ENCODE results near the gene RALGPS1. TPM values are rescaled to one million over a fixed set of nuclear protein-coding genes. Genes with fewer than 3 reads are reported as not detected.

RALGPS1 gene
- polyA plus RNA-seq, 2 donors = 3.8 to 6.4 TPM

DNA sequence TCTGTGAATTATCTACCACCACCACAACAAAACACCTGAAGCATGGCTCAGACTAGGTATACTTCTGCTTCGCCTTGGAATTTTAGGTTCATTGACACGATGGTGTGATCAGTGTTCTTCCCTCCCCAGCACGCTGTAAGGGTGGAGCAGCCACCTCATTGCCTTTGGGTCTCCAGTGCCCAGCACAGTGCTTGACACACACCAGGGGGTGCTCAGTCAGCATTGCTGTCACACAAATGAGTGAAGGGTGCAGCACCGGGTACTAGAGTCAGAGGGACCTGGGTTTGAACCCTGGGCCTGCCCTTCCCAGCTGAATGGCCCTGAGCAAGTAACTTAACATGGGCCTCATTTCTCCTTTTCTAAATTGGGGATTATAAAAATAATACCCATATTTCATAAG is 217.8 kb downstream of the RALGPS1 start:
- Histone ChIP-seq H3K27ac (ENCODE audit: low read depth in 2 of 2, low read length in 1 of 2) (peak overlapping the region; percentile 21 to 27), H3K4me1 (ENCODE audit: control insufficient read depth in 2 of 2, insufficient read depth in 2 of 2, low read length in 1 of 2) (peaks cover 13 to 21% of the 10 kb centered on the region in 2 donors), H3K9me3 (ENCODE audit: control insufficient read depth in 2 of 2, insufficient read depth in 1 of 2, low read depth in 1 of 2, low read length in 1 of 2) (no peaks in the 10 kb centered on the region), H3K27me3 (ENCODE audit: control insufficient read depth in 1 of 2, insufficient read depth in 2 of 2, low read length in 2 of 2) (no peaks in the 10 kb centered on the region), H3K36me3 (ENCODE audit: control insufficient read depth in 2 of 2, insufficient read depth in 2 of 2, low read length in 1 of 2) (no peaks in the 10 kb centered on the region), H3K4me3 (ENCODE audit: low read depth in 1 of 2, low read length in 2 of 2) (no peak overlapping the region)
- 94 to 99% methylated on average over 4 of the region's 4 CpGs for WGBS, 2 donors

GRCh38 chr9:127132921-127133647 is 218.5 kb downstream of the RALGPS1 start:
- Histone ChIP-seq H3K36me3 (ENCODE audit: control insufficient read depth in 2 of 2, insufficient read depth in 2 of 2, low read length in 1 of 2) (no peaks in the 10 kb centered on the region), H3K27me3 (ENCODE audit: control insufficient read depth in 1 of 2, insufficient read depth in 2 of 2, low read length in 2 of 2) (no peaks in the 10 kb centered on the region), H3K9me3 (ENCODE audit: control insufficient read depth in 2 of 2, insufficient read depth in 1 of 2, low read depth in 1 of 2, low read length in 1 of 2) (no peaks in the 10 kb centered on the region), H3K27ac (ENCODE audit: low read depth in 2 of 2, low read length in 1 of 2) (peak overlapping the region; percentile 70 to 80), H3K4me1 (ENCODE audit: control insufficient read depth in 2 of 2, insufficient read depth in 2 of 2, low read length in 1 of 2) (peaks cover 13 to 21% of the 10 kb centered on the region in 2 donors), H3K4me3 (ENCODE audit: low read depth in 1 of 2, low read length in 2 of 2) (no peak overlapping the region)
- WGBS, 2 donors = 40 to 59% methylated on average over 15 of the region's 15 CpGs

DNA sequence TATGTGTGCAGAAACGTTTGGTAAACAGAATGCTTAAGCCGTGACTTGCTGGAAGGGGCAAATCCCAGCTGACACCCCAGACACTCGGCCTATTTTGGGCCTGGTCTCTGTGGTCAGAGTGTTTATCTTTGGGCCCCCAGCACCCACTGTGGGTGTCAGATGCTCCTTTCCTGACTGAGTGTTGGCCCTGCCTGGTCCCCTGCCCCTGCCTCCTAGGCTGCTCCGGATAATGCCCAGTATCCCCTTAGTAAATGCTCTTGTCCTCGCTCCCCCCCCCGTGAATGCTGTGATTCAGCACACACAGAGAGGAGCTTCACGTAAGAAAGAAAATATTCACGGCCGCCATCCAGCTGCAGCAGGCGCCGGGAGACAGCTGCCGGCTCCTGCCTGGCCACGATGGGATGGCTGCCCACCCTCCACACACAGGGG is 219.2 kb downstream of the RALGPS1 start:
- H3K4me3 ChIP-seq (ENCODE audit: low read depth in 1 of 2, low read length in 2 of 2) = no peak overlapping the region
- no peaks in the 10 kb centered on the region for H3K9me3 ChIP-seq (ENCODE audit: control insufficient read depth in 2 of 2, insufficient read depth in 1 of 2, low read depth in 1 of 2, low read length in 1 of 2)
- no peaks in the 10 kb centered on the region for H3K27me3 ChIP-seq (ENCODE audit: control insufficient read depth in 1 of 2, insufficient read depth in 2 of 2, low read length in 2 of 2)
- WGBS, 2 donors = 26 to 53% methylated on average over 13 of the region's 13 CpGs
- H3K4me1 ChIP-seq (ENCODE audit: control insufficient read depth in 2 of 2, insufficient read depth in 2 of 2, low read length in 1 of 2) = peaks cover 13 to 16% of the 10 kb centered on the region in 2 donors
- H3K36me3 ChIP-seq (ENCODE audit: control insufficient read depth in 2 of 2, insufficient read depth in 2 of 2, low read length in 1 of 2) = no peaks in the 10 kb centered on the region
- H3K27ac ChIP-seq (ENCODE audit: low read depth in 2 of 2, low read length in 1 of 2) = peak overlapping the region; percentile 70 to 80

GRCh38 chr9:127135056-127135745 is 220.6 kb downstream of the RALGPS1 start:
- WGBS, 2 donors = 71 to 90% methylated on average over 4 of the region's 4 CpGs
- H3K27me3 ChIP-seq (ENCODE audit: control insufficient read depth in 1 of 2, insufficient read depth in 2 of 2, low read length in 2 of 2) = no peaks in the 10 kb centered on the region
- peaks cover 8 to 17% of the 10 kb centered on the region in 2 donors for H3K4me1 ChIP-seq (ENCODE audit: control insufficient read depth in 2 of 2, insufficient read depth in 2 of 2, low read length in 1 of 2)
- no peaks in the 10 kb centered on the region for H3K36me3 ChIP-seq (ENCODE audit: control insufficient read depth in 2 of 2, insufficient read depth in 2 of 2, low read length in 1 of 2)
- H3K9me3 ChIP-seq (ENCODE audit: control insufficient read depth in 2 of 2, insufficient read depth in 1 of 2, low read depth in 1 of 2, low read length in 1 of 2) = no peaks in the 10 kb centered on the region
- H3K4me3 ChIP-seq (ENCODE audit: low read depth in 1 of 2, low read length in 2 of 2) = no peak overlapping the region
- H3K27ac ChIP-seq (ENCODE audit: low read depth in 2 of 2, low read length in 1 of 2) = peak overlapping the region in 1 of 2 donors; percentile 35

DNA sequence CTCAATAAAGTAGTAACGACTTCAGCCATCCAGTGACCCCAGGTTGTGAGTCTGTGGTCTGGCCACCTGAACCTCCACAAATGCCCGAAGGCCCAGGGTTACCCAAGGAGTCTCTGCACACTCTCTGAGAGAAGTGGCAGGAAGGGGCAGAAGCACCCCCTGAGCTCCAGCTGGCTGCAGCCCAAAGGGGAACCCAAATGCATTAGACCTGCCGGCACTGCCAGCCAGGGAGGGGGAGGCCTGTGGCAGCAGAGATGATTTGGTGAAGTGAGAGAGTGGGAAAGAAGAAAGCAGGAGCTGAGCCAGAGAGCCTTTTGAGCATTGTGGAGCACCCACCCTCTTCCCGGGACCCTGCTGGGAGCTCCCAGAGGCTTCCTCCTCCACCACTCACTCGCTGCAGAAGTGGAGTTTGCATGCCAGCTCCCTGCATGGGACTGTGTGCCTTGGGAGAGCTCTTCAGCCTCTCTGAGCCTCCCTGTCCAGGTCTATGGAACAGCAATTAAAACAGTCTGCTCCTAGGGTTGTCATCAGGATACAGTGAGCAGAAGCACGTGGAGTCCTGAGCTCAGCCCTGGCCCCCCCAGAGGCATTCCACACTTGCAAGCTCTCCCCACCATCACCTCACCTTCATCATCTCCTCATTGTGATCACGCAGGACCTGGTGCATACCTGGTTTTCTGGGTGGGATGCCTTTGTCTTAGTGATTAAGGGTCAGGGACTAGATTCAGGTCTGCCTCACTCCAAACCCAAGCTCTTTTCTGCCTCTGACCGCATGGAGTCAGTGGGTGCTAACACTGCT is 221.7 kb downstream of the RALGPS1 start:
- 86 to 88% methylated on average over 8 of the region's 8 CpGs for WGBS, 2 donors

GRCh38 chr9:127136880-127137639 is 222.5 kb downstream of the RALGPS1 start:
- H3K9me3 ChIP-seq (ENCODE audit: control insufficient read depth in 2 of 2, insufficient read depth in 1 of 2, low read depth in 1 of 2, low read length in 1 of 2) = no peaks in the 10 kb centered on the region
- no peaks in the 10 kb centered on the region for H3K36me3 ChIP-seq (ENCODE audit: control insufficient read depth in 2 of 2, insufficient read depth in 2 of 2, low read length in 1 of 2)
- H3K4me3 ChIP-seq (ENCODE audit: low read depth in 1 of 2, low read length in 2 of 2) = no peak overlapping the region
- no peaks in the 10 kb centered on the region for H3K27me3 ChIP-seq (ENCODE audit: control insufficient read depth in 1 of 2, insufficient read depth in 2 of 2, low read length in 2 of 2)
- peaks cover 11 to 12% of the 10 kb centered on the region in 2 donors for H3K4me1 ChIP-seq (ENCODE audit: control insufficient read depth in 2 of 2, insufficient read depth in 2 of 2, low read length in 1 of 2)
- 91 to 93% methylated on average over 5 of the region's 5 CpGs for WGBS, 2 donors
- H3K27ac ChIP-seq (ENCODE audit: low read depth in 2 of 2, low read length in 1 of 2) = no peak overlapping the region

More for the DNA sequence above, 221.7 kb downstream of the RALGPS1 start:
- Histone ChIP-seq H3K4me3 (ENCODE audit: low read depth in 1 of 2, low read length in 2 of 2) (no peak overlapping the region), H3K27me3 (ENCODE audit: control insufficient read depth in 1 of 2, insufficient read depth in 2 of 2, low read length in 2 of 2) (no peaks in the 10 kb centered on the region), H3K9me3 (ENCODE audit: control insufficient read depth in 2 of 2, insufficient read depth in 1 of 2, low read depth in 1 of 2, low read length in 1 of 2) (no peaks in the 10 kb centered on the region), H3K36me3 (ENCODE audit: control insufficient read depth in 2 of 2, insufficient read depth in 2 of 2, low read length in 1 of 2) (no peaks in the 10 kb centered on the region), H3K4me1 (ENCODE audit: control insufficient read depth in 2 of 2, insufficient read depth in 2 of 2, low read length in 1 of 2) (peaks cover 11 to 15% of the 10 kb centered on the region in 2 donors), H3K27ac (ENCODE audit: low read depth in 2 of 2, low read length in 1 of 2) (no peak overlapping the region)

DNA sequence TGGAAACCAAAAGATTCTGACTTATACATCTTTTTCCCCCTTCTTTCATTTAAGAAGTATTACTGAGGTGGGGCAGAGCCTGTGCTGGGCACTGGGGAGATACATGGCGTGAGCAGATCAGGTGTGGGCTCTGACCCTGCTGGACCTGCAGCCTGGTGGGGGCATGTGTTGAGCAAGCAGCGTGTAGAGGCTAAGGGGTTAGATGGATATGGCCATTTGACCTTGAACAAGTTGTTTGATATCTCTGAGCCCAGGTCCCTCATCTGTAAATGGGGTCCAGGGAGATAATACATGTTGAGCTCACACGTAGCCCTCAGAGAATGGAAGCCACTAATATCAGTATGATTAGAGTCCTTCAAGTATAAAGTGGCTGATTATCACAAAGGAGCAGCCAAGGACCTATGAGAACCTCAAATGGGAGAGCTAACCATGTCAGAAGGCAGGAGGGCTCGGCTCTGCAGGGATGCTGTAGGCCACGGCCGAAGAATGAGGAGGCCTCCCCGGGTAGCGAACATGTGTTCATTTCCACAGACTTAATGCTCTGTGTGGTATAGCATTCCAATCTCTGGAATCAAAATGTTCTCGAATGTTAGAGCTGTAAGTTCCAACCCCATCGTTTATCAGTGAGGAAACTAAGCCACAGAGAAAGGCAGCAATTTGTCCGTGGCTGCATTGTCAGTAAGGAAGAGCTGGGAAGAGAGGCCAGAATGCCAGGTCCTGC is 223.2 kb downstream of the RALGPS1 start:
- H3K27ac ChIP-seq (ENCODE audit: low read depth in 2 of 2, low read length in 1 of 2) = no peak overlapping the region
- H3K27me3 ChIP-seq (ENCODE audit: control insufficient read depth in 1 of 2, insufficient read depth in 2 of 2, low read length in 2 of 2) = no peaks in the 10 kb centered on the region
- H3K9me3 ChIP-seq (ENCODE audit: control insufficient read depth in 2 of 2, insufficient read depth in 1 of 2, low read depth in 1 of 2, low read length in 1 of 2) = no peaks in the 10 kb centered on the region
- peaks cover 11 to 15% of the 10 kb centered on the region in 2 donors for H3K4me1 ChIP-seq (ENCODE audit: control insufficient read depth in 2 of 2, insufficient read depth in 2 of 2, low read length in 1 of 2)
- H3K4me3 ChIP-seq (ENCODE audit: low read depth in 1 of 2, low read length in 2 of 2) = no peak overlapping the region
- WGBS, 2 donors = 92% methylated on average over 11 of the region's 11 CpGs
- H3K36me3 ChIP-seq (ENCODE audit: control insufficient read depth in 2 of 2, insufficient read depth in 2 of 2, low read length in 1 of 2) = no peaks in the 10 kb centered on the region

DNA sequence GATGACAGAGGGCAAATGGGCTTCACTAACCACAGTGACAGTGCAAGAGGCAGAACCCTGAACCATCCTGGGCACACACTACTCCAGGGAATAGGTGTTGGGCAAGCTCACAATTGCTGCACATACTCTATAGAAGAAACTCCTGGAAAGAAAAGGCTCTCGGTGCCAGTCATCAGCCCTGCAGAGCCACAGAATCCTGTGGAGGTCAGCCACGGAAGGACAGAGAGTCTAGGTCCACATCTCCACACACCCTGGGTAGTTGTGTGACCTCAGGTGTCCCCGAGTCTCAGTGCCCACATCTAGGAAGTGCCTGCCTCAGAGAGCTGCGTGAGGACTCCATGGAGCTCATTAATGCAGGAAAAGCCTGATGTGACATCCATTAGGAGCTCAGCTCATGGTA is 223.9 kb downstream of the RALGPS1 start:
- Histone ChIP-seq H3K4me1 (ENCODE audit: control insufficient read depth in 2 of 2, insufficient read depth in 2 of 2, low read length in 1 of 2) (peaks cover 8 to 9% of the 10 kb centered on the region in 2 donors), H3K4me3 (ENCODE audit: low read depth in 1 of 2, low read length in 2 of 2) (no peak overlapping the region), H3K36me3 (ENCODE audit: control insufficient read depth in 2 of 2, insufficient read depth in 2 of 2, low read length in 1 of 2) (no peaks in the 10 kb centered on the region), H3K27ac (ENCODE audit: low read depth in 2 of 2, low read length in 1 of 2) (no peak overlapping the region), H3K9me3 (ENCODE audit: control insufficient read depth in 2 of 2, insufficient read depth in 1 of 2, low read depth in 1 of 2, low read length in 1 of 2) (no peaks in the 10 kb centered on the region), H3K27me3 (ENCODE audit: control insufficient read depth in 1 of 2, insufficient read depth in 2 of 2, low read length in 2 of 2) (no peaks in the 10 kb centered on the region)
- whole genome bisulfite sequencing, 2 donors = 88 to 93% methylated on average over 4 of the region's 4 CpGs
